ENCODE data around the gene TBXAS1.
"Not testable (repeated sequence)": the region's sequence is repeated elsewhere in the genome, so short reads cannot be mapped to it uniquely, and the experiment has no call there.

Gene TBXAS1

DNA sequence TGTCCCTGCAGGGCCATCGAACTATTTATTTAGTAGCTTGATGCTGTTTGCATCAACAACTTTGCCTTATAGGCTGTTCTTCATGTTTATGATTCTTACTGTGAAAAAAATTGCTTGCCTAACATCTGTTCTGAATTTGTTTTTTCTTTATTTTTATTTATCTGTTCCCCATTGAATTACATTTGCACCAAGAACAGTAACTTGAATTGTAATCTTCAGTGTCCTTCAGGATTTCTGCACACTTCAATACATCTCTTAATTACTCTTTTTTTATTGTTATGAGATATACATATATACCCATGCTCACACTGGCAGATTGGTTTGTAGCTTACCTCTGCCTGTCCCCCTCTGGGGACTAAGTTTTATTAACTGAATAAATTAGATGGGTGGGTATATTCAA is 64.4 kb downstream of the TBXAS1 start:
- no peak for DNase-seq (ENCODE audit: low spot score)

DNA sequence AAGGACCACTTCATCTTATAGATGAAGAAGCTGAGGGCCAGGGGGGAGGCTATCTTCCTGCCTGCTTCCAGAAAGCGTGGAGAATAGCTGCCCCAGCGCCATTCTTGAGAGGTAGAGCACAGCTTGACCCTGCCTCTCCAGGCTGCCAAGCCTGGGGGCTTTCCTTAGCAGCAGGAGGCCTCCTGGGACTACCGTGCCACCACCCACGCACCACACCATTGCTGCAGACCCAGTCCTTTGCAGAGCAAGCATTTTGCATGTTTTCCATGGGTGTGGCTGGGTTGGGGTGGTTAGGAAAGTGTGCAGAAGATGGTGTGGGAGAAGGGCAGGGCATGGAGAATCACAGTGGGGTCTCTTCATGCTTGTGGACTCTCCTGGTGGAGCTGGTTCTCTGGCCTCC is 64.9 kb downstream of the TBXAS1 start:
- DNase-seq (ENCODE audit: low spot score) = no peak

DNA sequence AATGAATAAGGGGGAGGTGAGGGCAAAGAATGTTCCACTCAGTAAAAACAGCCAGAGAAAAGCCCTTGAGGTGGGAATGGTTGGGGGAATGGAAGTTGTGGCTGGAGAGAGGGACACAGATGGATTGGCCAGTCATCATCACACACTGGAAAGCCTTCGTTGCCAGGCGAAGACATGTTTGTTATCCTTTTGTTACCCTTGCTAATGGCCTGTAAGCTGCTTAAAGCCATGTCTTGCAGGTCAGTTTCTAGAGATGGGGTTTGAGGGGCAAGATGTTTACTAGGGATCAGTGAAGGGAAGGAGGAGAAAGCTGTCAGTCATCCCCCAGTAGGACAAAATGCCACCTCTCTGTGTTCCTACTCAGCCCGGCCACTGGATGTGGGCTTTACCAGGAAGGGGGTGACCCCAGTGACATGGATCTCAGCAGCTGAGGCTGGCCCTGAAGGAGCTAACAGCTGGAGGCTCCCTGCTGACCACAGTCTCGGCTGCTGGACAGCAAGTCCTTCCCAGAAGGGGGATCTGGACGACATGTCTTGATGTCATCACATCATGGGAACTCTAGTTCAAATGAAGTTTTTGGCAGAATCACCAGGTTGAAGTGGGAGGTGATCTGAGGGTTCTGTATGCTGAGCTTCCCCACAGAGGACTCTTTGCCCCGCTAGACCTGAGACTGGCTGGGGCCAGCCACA is 66.2 kb downstream of the TBXAS1 start:
- no peak for DNase-seq (ENCODE audit: low spot score)

DNA sequence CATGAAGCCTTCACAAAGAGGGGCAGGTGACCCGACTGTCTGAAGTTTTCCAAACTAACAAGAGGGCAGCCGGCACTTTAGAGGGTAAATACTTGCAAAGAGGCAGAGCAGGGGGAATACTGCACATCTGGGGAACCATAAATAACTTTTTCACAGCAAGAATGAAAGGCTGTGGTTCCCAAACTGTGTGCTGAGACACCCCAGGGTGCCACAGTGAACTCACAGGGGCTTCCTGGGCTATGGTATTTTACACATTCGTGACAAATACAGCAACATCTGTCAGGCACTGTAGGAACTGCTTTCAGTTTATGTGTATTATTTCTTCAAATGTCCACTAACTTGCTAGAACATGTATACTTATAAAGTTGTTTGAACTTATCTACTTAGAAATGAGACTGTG is 67.2 kb downstream of the TBXAS1 start:
- no peak for DNase-seq (ENCODE audit: low spot score)

DNA sequence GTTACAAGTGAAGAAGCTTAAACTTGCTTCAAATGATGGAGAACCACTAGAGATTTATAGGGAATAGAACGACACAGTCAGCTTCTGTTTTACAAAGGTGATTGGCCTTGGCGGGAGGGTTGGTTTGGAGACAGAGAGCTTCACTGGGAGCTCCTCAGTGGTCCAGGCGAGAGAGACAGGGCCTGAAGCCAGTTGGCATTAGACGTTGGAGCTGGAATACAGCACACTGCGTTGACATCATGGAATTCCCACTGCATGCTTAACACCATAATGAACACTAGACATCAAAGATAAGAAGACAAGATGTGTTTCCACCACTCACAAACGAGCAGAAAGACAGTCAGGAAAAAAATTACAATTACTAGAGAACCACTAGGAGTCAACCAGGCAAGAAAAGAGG is 67.8 kb downstream of the TBXAS1 start:
- DNase-seq (ENCODE audit: low spot score) = no peak

DNA sequence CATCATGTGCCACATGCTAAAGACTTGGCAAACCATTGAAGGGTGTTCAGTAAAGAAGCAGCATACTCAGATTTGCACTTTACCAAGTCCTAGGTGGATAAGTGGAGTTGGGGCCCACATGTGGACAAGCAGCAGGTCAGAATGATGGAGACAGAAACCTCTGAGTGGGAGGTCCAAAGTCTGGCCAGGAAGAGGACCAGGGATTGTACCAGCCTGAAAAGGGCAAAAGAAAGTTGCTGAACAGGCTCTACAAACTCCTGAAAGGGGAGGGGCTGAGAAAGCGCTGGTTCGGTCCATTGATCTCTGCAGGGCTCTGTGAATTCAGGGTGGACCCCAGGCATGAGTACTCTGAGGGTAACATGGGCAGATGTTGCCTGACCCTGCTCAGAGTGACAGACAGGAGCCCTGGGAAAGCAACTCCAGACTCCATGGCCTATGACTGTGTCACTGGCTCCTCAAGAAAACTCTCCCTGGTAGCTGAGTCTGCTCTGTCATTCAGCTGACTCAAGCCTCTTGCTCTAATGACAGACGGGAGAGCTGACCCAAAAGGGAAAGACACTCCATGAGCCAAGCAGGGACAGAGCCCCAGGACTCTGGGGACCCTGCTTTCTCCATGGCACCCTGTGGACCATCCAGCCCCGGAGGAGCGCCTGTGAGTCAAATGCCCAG is 68.5 kb downstream of the TBXAS1 start:
- no peak for DNase-seq (ENCODE audit: low spot score)

DNA sequence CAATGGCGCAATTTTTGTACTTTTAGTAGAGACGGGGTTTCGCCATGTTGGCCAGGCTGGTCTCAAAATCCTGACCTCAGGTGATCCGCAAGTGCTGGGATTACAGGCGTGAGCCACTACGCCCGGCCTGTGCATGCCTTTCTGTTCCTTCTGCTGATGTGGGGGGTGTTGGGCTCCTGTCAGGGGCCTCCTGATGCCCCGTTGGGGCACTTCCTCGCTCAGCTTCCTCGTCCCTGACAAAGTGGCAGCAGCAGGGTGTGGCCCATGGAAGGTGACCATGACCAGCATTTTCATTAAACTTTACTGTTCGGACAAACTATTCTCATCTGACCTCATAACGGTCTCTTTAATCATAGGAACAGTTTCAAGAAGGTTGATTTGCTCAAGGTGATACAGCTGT is 69.4 kb downstream of the TBXAS1 start:
- DNase-seq (ENCODE audit: low spot score) = no peak

DNA sequence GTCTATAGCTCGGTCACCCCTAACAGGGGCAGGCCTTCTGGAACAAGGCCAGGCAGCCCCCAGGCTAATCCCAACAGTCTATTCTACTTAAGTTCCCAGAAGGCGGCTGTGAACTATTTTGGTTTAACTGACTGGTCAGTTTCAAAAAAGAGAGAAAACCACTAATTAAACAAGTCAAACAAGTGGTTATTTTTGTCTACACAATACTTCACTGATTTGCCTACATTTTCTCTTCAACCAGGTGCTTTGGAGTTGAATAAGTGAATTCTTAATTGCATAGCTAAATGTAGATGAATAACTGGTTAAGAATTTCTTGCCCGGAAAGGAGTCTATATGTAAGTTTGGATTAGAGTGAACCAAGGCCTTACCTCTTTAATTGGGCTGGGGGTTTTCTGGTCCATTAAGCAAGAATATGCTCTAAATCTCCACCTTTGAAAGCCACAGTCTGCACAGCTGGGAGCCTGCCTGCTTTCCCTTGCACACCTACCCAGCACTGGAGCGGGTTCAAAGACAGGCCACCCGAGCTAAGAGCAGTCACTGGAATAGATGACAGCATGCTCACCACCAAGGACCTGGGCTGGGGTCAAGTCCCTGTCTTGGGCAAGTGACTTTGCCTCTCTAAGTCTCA is 70.4 kb downstream of the TBXAS1 start:
- no peak for DNase-seq (ENCODE audit: low spot score)

DNA sequence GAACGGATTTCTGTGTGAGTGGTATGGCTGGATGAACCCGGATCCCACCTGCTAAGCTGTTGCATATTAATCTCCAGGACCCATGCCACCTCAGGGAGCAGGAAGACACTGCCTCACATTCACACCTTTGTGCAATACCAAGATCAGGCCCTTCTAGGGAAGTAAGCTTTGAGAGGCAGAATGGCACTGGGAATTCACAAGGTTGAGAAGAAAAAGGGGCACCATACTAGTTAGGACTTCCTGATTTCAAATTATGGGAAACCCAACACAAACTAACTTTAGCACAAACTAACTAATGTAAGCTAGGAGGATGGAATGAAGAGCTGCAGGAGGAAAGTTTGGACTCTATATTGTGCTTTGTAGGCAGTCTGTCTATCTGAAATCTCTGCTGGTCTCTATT is 71.3 kb downstream of the TBXAS1 start:
- DNase-seq (ENCODE audit: low spot score) = no peak

DNA sequence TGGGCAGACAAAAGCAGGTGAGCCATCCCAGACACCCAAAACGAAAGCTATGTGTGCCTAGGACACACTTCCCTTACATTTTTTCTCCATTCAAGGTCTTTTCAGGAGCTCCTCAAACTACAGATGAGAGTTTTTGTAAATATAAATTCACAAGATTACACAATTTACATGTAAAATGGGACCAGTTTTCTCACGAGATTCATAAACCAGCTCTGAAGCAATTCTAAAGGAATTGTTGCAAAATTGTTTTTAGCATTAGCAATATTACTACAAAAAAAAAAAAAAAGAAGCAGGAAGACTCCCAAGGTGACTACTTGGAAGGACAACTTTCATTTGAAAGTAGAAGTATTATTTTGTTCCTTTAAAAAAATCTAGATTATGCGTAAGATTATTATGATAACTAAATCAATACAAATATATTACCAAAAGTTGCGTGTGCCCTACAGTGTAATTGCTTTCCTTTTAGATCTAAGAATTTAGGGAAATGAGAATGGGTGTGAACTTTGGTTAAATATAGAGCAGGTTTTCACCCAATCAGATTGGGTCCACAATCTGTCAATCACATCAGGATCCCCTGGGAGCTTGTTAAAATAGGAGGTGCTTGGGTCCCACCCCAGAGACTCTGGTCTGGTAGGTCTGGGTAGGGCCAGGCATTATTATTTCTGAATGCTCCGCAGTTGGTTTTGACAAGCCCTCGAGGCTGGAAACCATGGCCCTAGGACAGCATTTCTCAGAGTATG is 72.2 kb downstream of the TBXAS1 start:
- no peak for DNase-seq (ENCODE audit: low spot score)

DNA sequence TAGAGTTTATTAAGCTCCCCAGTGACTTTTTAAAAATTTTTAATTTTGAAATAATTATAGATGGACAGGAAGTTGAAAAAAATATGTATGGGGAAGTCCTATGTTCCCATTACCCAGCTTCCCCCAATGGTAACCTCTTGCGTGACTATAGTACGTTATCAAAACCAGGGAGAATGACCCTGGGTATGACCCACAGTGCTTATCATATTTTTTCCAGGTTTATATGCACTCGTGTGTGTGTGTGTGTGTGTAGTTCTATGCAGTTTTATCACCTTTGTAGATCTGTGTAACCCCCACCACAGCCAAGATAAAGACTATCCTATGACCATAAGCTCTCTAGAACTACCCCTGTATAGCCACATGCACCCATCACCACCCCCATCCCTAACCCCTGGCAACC is 72.8 kb downstream of the TBXAS1 start:
- no peak for DNase-seq (ENCODE audit: low spot score)

DNA sequence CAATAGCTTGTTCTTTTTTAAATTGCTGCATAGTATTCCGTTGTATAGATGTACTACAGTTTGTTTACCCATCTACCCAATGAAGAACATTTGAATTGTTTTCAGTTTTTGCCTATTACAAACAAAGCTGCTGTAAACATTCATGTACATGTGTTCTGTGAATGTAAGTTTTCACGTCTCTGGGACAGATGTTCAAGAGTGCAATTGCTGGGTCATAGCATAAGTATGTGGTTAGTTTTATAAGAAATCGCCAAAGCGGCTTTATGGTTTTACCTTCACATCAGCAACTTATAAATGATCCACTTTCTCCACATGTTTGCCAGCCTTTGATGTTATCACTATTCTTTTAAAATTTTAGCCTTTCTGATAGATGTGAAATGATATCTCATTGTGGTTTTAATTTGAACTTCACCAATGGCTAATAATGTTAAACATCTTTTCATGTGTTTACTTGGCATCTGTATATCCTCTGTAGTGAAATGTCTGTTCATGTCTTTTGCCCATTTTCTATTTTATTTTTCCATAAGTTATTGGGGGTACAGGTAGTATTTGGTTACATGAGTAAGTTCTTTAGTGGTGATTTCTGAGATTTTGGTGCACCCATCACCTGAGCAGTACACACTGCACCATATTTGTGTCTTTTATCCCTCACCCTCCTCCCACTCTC is 73.5 kb downstream of the TBXAS1 start:
- DNase-seq (ENCODE audit: low spot score) = no peak

DNA sequence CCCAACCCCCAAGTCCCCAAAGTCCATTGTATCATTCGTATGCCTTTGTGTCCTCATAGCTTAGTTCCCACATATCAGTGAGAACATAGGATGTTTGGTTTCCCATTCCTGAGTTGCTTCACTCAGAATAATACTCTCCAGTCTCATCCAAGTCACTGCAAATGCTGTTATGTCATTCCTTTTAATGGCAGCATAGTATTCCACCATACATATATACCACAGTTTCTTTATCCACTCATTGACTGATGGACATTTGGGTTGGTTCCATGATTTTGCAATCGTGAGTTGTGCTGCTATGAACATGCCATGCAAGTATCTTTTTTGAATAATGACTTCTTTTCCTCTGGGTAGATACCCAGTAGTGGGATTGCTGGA is 74.0 kb downstream of the TBXAS1 start:
- not testable (repeated sequence) for DNase-seq (ENCODE audit: low spot score)

DNA sequence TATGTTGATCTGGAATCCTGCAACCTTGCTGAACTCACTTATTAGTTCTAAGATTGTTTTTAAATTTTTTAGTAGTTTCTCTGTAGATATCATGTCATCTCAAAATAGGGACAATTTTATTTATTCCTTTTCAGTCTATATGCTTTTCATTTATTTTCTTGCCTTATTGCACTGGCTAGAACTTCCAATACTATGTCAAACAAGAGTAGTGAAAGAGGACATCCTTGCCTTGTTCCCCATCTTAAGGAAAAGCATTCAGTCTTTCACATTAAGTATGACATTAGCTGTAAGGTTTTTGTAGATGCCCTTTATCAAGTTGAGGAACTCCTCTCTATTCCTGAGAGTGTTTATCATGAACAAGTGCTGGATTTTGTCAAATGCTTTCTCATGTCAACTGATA is 77.8 kb downstream of the TBXAS1 start:
- DNase-seq (ENCODE audit: low spot score) = no peak

DNA sequence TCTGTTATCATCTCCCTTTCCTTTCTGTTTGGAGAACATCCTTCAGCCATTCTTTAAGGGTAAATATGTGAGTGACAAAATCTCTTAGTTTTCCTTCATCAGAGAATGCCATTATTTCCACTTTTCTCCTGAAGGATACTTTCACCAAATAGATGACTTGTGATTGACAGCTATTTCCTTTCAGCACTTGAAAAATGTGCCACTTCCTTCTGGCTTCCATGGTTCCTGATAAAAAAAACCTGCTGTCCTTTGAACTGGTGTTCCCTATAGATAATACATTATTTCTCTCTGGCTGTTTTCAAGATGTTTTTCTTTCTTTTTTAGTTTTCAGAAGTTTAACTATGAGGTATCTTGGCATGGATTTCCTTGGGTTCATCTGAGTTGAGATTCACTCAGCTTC is 79.7 kb downstream of the TBXAS1 start:
- DNase-seq (ENCODE audit: low spot score) = no peak

DNA sequence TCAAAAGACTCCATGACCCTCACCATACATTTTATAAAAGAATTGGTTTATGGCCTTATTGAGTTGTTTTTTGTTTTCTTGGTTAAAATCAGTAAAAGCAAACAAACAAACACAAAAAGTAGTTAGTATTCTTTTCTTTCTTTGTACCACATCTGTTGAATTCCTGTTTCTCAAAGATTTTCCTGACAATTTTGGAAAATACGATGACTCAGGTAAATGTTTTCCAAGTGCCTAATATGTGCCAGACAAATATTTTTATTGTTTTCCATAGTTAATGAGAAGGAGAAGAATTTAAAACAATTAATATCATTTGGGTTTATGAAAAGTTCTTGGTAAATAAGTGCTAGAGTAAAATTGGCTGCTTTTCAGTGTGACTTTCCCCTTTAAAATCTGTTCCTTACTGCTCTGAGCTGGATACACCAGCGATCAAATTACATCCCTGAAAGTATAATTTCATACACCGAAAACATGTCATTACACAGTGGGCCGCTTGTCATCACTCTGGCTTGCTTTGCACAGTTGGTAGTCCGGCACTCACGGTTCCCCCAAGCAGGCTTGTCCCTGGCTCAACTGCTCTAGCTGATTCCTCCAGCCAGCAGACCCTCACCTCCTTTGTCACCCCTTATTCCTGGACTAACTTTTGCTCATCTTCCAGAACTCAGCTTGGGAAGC is 80.5 kb downstream of the TBXAS1 start:
- DNase-seq (ENCODE audit: low spot score) = no peak

DNA sequence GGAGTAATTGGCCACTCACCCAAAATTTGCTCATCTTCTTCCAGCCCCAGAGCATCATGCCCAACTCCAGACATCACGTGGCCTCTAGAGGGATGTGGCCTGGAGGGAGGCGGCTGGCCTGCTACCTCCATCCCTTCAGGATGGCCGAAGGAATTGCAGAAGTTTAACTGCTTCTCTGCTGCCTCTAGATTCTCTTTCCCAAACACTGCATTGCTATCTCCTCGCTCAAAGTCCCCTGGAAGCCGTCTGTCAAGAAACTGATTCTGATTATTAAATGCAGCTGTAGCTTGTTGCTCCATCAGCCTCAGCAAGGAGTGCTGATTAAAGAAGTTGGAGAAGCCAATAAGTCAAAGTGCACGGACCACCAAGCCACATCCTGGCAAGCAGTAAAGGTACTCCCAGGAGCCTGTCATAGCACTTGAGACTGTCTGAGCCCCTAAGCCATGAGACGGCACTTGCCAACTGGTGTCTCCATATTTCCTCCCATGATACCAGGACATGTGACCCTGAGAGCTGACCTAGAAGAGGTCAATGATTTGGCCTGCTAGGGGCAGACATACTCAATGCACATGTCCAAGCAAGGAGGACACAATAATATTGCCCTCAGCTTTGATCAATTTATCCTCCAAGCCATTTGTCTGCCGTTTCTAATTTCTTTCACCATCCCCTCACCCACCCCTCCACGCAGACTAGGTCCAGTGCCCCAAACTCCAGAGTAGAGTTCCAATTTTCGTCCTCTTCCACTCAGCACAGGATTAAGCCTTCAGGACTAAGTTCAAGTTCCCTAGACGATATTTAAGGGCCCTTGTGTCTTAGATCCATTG is 84.2 kb downstream of the TBXAS1 start:
- no peak for DNase-seq (ENCODE audit: low spot score)

DNA sequence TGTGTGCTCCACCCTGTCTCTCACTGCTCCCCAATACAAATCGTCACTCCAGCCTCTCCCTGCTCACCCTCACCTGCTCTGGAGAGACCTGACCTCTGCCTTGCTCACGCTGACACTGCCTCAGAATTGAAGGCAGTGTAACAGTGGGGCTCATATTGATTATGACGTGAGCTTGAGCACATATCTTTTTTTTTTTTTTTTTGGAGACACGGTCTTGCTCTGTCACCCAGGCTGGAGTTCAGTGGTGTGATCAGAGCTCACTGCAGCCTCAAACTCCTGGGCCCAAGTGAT is 84.7 kb downstream of the TBXAS1 start:
- no peak for DNase-seq (ENCODE audit: low spot score)

DNA sequence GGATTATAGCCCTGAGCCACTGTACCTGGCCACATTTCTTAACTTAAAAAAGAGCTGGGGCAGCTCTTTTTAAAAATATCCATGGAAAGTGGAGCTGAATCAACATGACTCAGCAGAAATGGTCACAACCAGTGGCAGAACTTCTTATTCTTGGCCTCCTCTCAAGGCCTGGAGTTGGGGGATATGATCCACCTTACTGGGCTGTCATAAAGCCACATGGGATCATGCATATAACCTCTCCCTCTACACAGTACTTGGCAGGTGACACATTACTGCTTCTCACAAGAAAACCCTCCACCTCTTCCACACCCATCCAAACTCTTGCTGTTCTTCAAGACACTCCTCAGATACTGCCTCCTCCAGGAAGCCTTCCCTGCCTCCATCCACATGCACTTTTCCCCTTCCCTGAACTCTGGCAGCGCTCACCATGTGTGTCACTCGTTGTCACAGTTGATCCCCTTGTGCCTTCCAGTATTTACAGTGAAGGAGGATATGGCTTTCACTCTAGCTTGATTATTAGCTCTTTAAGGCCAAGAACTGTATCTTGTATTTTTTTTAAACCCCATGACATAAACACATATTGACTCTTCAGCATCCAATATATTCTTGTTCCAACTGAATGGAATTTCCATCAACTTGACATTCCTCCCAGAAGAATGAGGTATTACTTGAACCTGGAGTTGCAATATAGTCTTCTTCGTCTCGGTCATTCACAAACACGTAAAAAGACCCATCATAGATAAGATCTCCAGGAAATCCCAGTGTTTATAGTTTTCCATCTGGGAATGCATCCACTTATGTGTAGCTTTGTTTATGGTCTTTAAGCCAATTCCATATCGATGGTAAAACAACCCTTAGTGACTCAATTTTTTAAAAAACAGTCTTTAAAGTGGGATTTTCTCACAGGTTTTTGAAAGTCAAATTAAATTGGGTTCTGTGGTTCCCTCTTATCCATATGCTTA is 85.5 kb downstream of the TBXAS1 start:
- no peak for DNase-seq (ENCODE audit: low spot score)

DNA sequence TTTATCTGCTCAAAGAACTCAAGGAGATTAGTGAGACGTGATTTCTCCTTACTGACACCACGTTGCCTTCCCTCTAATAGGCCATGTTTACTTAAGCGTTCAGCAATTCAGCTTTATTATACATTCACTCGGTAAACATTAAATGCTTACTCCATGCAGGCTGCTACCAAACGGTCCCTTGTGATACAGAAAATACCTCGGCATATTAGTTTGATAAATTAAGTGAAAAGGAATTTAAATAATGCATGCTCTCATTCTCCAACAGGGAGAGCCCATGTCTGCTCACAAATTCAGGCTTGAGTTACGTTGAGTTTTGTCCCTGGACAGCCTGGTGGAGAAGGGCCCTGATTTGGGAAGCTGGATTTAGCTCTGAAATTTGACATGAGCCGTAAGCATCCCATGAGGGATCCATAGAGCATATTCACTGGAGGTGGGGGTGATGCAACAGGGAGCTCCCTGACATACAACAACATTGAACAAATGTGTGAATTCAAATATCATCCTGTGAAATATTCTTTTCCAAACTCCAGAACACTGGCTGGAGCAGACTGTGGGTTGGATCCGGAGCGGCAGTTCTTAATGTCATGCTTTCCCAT is 86.3 kb downstream of the TBXAS1 start:
- DNase-seq (ENCODE audit: low spot score) = no peak
